NCI-H1048 (cell line): ENCODE data around the gene ARIH2.

Experiments used
- DNase-seq: peaks from one replicate; lab custom pipeline; 2025; lab: John Stamatoyannopoulos, UW

The ARIH2 gene

GRCh38 chr3:49020330-49021212 lies 101.9 kb downstream of the ARIH2 start:
- DNase-seq: no peak

GRCh38 chr3:49021213-49021812 lies 102.7 kb downstream of the ARIH2 start:
- DNase-seq: peak; percentile 96

GRCh38 chr3:49021813-49022687 lies 103.4 kb downstream of the ARIH2 start, which contains the start of gene NDUFAF3:
Gene NDUFAF3 (plus strand): TSS chr3:49022121. CDS start chr3:49022145, 24 bp downstream.
- DNase-seq: peak; percentile 81

GRCh38 chr3:49022688-49023171 lies 104.1 kb downstream of the ARIH2 start:
- no peak for DNase-seq

- DNase-seq: no peak
These were observed 105.1 kb downstream of the ARIH2 start for GRCh38 chr3:49023775-49024174.

- no peak for DNase-seq
These were observed 105.8 kb downstream of the ARIH2 start for GRCh38 chr3:49024449-49024848.

GRCh38 chr3:49025005-49025792 lies 106.6 kb downstream of the ARIH2 start:
- no peak for DNase-seq

GRCh38 chr3:49025793-49026520 lies 107.3 kb downstream of the ARIH2 start:
- no peak for DNase-seq

- DNase-seq: no peak
These were observed 107.9 kb downstream of the ARIH2 start for GRCh38 chr3:49026536-49026935.

GRCh38 chr3:49027634-49028033 lies 109.0 kb downstream of the ARIH2 start:
- DNase-seq: no peak

GRCh38 chr3:49028298-49028672 lies 109.6 kb downstream of the ARIH2 start:
- no peak for DNase-seq

GRCh38 chr3:49028673-49029562 lies 110.3 kb downstream of the ARIH2 start, which contains the start of gene IMPDH2:
Gene IMPDH2 (minus strand): TSS chr3:49029398. CDS start chr3:49029350, 48 bp downstream.
- peak; percentile 66 for DNase-seq

- no peak for DNase-seq
These were observed 110.9 kb downstream of the ARIH2 start for GRCh38 chr3:49029563-49029884.

- no peak for DNase-seq
These were observed 111.7 kb downstream of the ARIH2 start for GRCh38 chr3:49030321-49030720.

- DNase-seq: no peak
These were observed 114.1 kb downstream of the ARIH2 start for GRCh38 chr3:49032646-49033304.

- DNase-seq: no peak
These were observed 116.0 kb downstream of the ARIH2 start for GRCh38 chr3:49034650-49035049.

GRCh38 chr3:49035281-49035680 lies 116.6 kb downstream of the ARIH2 start:
- DNase-seq: no peak
